Loucy (cell line): Measurements from ENCODE around the gene GCK.

Source experiments
- EZH2phosphoT487 ChIP-seq: fragments of 200-600 bp; IDR thresholded peaks from 2 replicates; pipeline ENCODE4 v1.6.1; 2018; ENCODE audit warnings: antibody characterized with exemption, mild to moderate bottlenecking, moderate library complexity, borderline replicate concordance
- TF ChIP-seq, protein P1 (sequence below): fragments of 200-600 bp; sonication (generic); conservative IDR thresholded peaks from 2 replicates; pipeline ENCODE4 v1.5.1; 2014; ENCODE audit warnings: mild to moderate bottlenecking, antibody characterized with exemption, low read length

GRCh38 chr7:44217852-44218402 lies 28.7 kb upstream of the GCK start:
- TF ChIP-seq, protein P1, sequence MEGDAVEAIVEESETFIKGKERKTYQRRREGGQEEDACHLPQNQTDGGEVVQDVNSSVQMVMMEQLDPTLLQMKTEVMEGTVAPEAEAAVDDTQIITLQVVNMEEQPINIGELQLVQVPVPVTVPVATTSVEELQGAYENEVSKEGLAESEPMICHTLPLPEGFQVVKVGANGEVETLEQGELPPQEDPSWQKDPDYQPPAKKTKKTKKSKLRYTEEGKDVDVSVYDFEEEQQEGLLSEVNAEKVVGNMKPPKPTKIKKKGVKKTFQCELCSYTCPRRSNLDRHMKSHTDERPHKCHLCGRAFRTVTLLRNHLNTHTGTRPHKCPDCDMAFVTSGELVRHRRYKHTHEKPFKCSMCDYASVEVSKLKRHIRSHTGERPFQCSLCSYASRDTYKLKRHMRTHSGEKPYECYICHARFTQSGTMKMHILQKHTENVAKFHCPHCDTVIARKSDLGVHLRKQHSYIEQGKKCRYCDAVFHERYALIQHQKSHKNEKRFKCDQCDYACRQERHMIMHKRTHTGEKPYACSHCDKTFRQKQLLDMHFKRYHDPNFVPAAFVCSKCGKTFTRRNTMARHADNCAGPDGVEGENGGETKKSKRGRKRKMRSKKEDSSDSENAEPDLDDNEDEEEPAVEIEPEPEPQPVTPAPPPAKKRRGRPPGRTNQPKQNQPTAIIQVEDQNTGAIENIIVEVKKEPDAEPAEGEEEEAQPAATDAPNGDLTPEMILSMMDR, result no peak
- no peak for TF ChIP-seq EZH2phosphoT487
